H9 (cell line): ENCODE measurements around the gene MSL2. TPM values are rescaled to one million over a fixed set of nuclear protein-coding genes. Genes with fewer than 3 reads are reported as not detected.

Source experiments
- DNase-seq: peaks from one replicate; pipeline ENCODE4 v3.0.0-alpha.2; 2017
- H2AFZ ChIP-seq: one replicate; pipeline ENCODE4 v1.6.1; 2013; ENCODE audit warnings: mild to moderate bottlenecking, low read length, control low read depth, moderate library complexity
- H2AK5ac ChIP-seq: 2 replicates; pipeline ENCODE4 v1.6.1; 2013; ENCODE audit warnings: low read length, control low read depth, mixed read lengths; ENCODE audit not compliant: insufficient read length
- H2BK120ac ChIP-seq: one replicate; pipeline ENCODE4 v1.6.1; 2013; ENCODE audit warnings: low read depth, mild to moderate bottlenecking, low read length, control low read depth, inconsistent platforms; ENCODE audit not compliant: poor library complexity, severe bottlenecking
- H2BK12ac ChIP-seq: 2 replicates; pipeline ENCODE4 v1.6.1; 2013; ENCODE audit warnings: low read length, control low read depth, mixed read lengths, low read depth; ENCODE audit not compliant: insufficient read length
- H2BK15ac ChIP-seq: 2 replicates; pipeline ENCODE4 v1.6.1; 2013; ENCODE audit warnings: low read depth, low read length, control low read depth
- H2BK20ac ChIP-seq: one replicate; pipeline ENCODE4 v1.6.1; 2013; ENCODE audit warnings: low read depth, mild to moderate bottlenecking, low read length, control low read depth, inconsistent platforms; ENCODE audit not compliant: poor library complexity, severe bottlenecking
- H2BK5ac ChIP-seq: 2 replicates; pipeline ENCODE4 v1.6.1; 2013; ENCODE audit warnings: low read length, control low read depth, mixed read lengths; ENCODE audit not compliant: insufficient read length
- H3K14ac ChIP-seq: 2 replicates; pipeline ENCODE4 v1.6.1; 2013; ENCODE audit warnings: low read length, control low read depth; ENCODE audit not compliant: insufficient read depth
- H3K18ac ChIP-seq: 2 replicates; pipeline ENCODE4 v1.6.1; 2013; ENCODE audit warnings: low read depth, mild to moderate bottlenecking, mixed read lengths, low read length, control low read depth; ENCODE audit not compliant: insufficient read length
- H3K23ac ChIP-seq: 2 replicates; pipeline ENCODE4 v1.6.1; 2013; ENCODE audit warnings: low read length, control low read depth, mixed read lengths, low read depth; ENCODE audit not compliant: insufficient read length
- H3K23me2 ChIP-seq: 2 replicates; pipeline ENCODE4 v1.6.1; 2013; ENCODE audit warnings: low read depth, mild to moderate bottlenecking, mixed read lengths, low read length, control low read depth; ENCODE audit not compliant: insufficient read length, poor library complexity, severe bottlenecking
- H3K27ac ChIP-seq: 2 replicates; pipeline ENCODE4 v1.5.1; 2013; ENCODE audit warnings: low read length, control low read depth, mixed read lengths, low read depth; ENCODE audit not compliant: insufficient read length
- H3K27me3 ChIP-seq: 2 replicates; pipeline ENCODE4 v1.6.1; 2013; ENCODE audit warnings: low read length, control low read depth, inconsistent platforms; ENCODE audit not compliant: insufficient read depth
- H3K4ac ChIP-seq: 2 replicates; pipeline ENCODE4 v1.6.1; 2013; ENCODE audit warnings: low read depth, mild to moderate bottlenecking, control low read depth, inconsistent platforms, low read length, moderate library complexity
- H3K4me1 ChIP-seq: 2 replicates; pipeline ENCODE4 v1.6.1; 2013; ENCODE audit warnings: low read length, control low read depth, inconsistent platforms; ENCODE audit not compliant: insufficient read depth
- H3K4me2 ChIP-seq: 2 replicates; pipeline ENCODE4 v1.6.1; 2013; ENCODE audit warnings: low read length, control low read depth, mixed read lengths; ENCODE audit not compliant: insufficient read length, insufficient read depth
- H3K56ac ChIP-seq: 2 replicates; pipeline ENCODE4 v1.6.1; 2013; ENCODE audit warnings: low read depth, mild to moderate bottlenecking, mixed read lengths, low read length, control low read depth; ENCODE audit not compliant: insufficient read length
- H3K79me1 ChIP-seq: 2 replicates; pipeline ENCODE4 v1.6.1; 2013; ENCODE audit warnings: low read depth, mild to moderate bottlenecking, moderate library complexity, low read length, control low read depth, inconsistent platforms; ENCODE audit not compliant: insufficient read depth, poor library complexity, severe bottlenecking
- H3K79me2 ChIP-seq: 2 replicates; pipeline ENCODE4 v1.6.1; 2013; ENCODE audit warnings: low read length, control low read depth, inconsistent platforms; ENCODE audit not compliant: insufficient read depth
- H3K9ac ChIP-seq: 2 replicates; pipeline ENCODE4 v1.6.1; 2013; ENCODE audit warnings: low read length, control low read depth, mixed read lengths; ENCODE audit not compliant: insufficient read length; ENCODE audit errors: extremely low read depth
- H3K9me3 ChIP-seq: one replicate; pipeline ENCODE4 v1.6.1; 2013; ENCODE audit warnings: low read depth, low read length, inconsistent platforms; ENCODE audit not compliant: control insufficient read depth
- H3T11ph ChIP-seq: one replicate; pipeline ENCODE4 v1.6.1; 2013; ENCODE audit warnings: mild to moderate bottlenecking, low read length, control low read depth, inconsistent platforms
- H4K20me1 ChIP-seq: one replicate; pipeline ENCODE4 v1.6.1; 2013; ENCODE audit not compliant: control insufficient read depth, insufficient read length, insufficient read depth
- H4K5ac ChIP-seq: 2 replicates; pipeline ENCODE4 v1.6.1; 2013; ENCODE audit warnings: low read depth, mild to moderate bottlenecking, mixed read lengths, low read length, control low read depth; ENCODE audit not compliant: insufficient read length
- H4K8ac ChIP-seq: replicated peaks from 2 replicates; pipeline ENCODE4 v1.6.1; 2013; ENCODE audit warnings: low read length, control low read depth, mixed read lengths, low read depth; ENCODE audit not compliant: insufficient read length
- H4K91ac ChIP-seq: 2 replicates; pipeline ENCODE4 v1.6.1; 2013; ENCODE audit warnings: low read depth, mild to moderate bottlenecking, moderate library complexity, mixed read lengths, low read length, control low read depth; ENCODE audit not compliant: insufficient read length
- H3K27ac Mint-ChIP-seq, 3 experiments: 2 replicates in 2 of 3; 3 replicates in 1 of 3; pipeline ENCODE4 v1.8.0; 2020 to 2021; ENCODE audit warnings: mixed read lengths in 3 of 3, mild to moderate bottlenecking in 1 of 3, moderate library complexity in 1 of 3
- H3K27me3 Mint-ChIP-seq: 2 replicates; pipeline ENCODE4 v1.8.0; 2021; ENCODE audit warnings: low read depth, mild to moderate bottlenecking, moderate library complexity, mixed read lengths
- H3K36me3 Mint-ChIP-seq, 3 experiments: 2 replicates in 2 of 3; 3 replicates in 1 of 3; pipeline ENCODE4 v1.8.0; 2020 to 2021; ENCODE audit warnings: low read depth in 3 of 3, mixed read lengths in 3 of 3; ENCODE audit not compliant: insufficient read depth in 1 of 3
- H3K4me1 Mint-ChIP-seq, 2 experiments: 2 replicates each; pipeline ENCODE4 v1.8.0; 2020; ENCODE audit warnings: mixed read lengths in 2 of 2
- H3K4me3 Mint-ChIP-seq, 2 experiments: 2 replicates in 1 of 2; 3 replicates in 1 of 2; pipeline ENCODE4 v1.8.0; 2020 to 2021; ENCODE audit warnings: mild to moderate bottlenecking in 2 of 2, mixed read lengths in 2 of 2, moderate library complexity in 1 of 2
- H3K9me3 Mint-ChIP-seq, 2 experiments: 2 replicates in 1 of 2; 3 replicates in 1 of 2; pipeline ENCODE4 v1.8.0; 2020; ENCODE audit warnings: mild to moderate bottlenecking in 2 of 2, mixed read lengths in 2 of 2, moderate library complexity in 1 of 2
- CTCF ChIP-seq: fragments of 200-600 bp; sonication (generic); conservative IDR thresholded peaks from 3 replicates; pipeline ENCODE4 v1.8.0; 2021; ENCODE audit warnings: antibody characterized with exemption, mild to moderate bottlenecking
- WGBS: extraction: QIAGEN DNeasy Blood & Tissue Kit; methylation state at CpG from one replicate; pipeline ENCODE4 v1.1.7; 2013; ENCODE audit warnings: missing lambda C conversion rate, low lambda C conversion rate, mixed read lengths; ENCODE audit not compliant: insufficient read length; ENCODE audit errors: extremely low coverage; 5-methylcytosine and 5-hydroxymethylcytosine counted together
- total RNA-seq: library from RNA; stranded (reverse); gene quantifications from 2 replicates; pipeline ENCODE4 v1.2.1, GENCODE V29; 2021

Gene MSL2
- total RNA-seq, 1 experiment from 2014 or later, result 42.7 TPM

GRCh38 chr3:136237103-136237502, 41.0 kb upstream of the MSL2 start:
- Histone ChIP-seq H3K4ac (no peak overlapping the region), H4K91ac (no peak overlapping the region), H3K4me1 (no peaks in the 10 kb centered on the region; the same call in 1 of the 2 replicates), H3K9ac (no peak overlapping the region), H2BK120ac (no peak overlapping the region), H3K56ac (no peak overlapping the region), H2BK20ac (no peak overlapping the region), H3K9me3 (no peaks in the 10 kb centered on the region), H2BK5ac (no peak overlapping the region), H3K14ac (no peak overlapping the region), H3K79me2 (no peaks in the 10 kb centered on the region), H2BK15ac (no peak overlapping the region), H3T11ph (no peak overlapping the region), H3K27me3 (no peaks in the 10 kb centered on the region), H3K23ac (no peak overlapping the region), H2AFZ (no peak overlapping the region), H3K79me1 (no peaks in the 10 kb centered on the region), H3K23me2 (no peaks in the 10 kb centered on the region), H4K5ac (no peak overlapping the region), H4K8ac (no peak overlapping the region), H3K18ac (no peak overlapping the region), H2BK12ac (no peak overlapping the region), H3K4me2 (no peak overlapping the region), H2AK5ac (no peak overlapping the region), H4K20me1 (no peaks in the 10 kb centered on the region), H3K27ac (no peak overlapping the region)
- TF ChIP-seq CTCF, result no peak
- Mint-ChIP-seq H3K27me3 (peaks cover 50% of the 10 kb centered on the region), H3K4me3 (no peak overlapping the region), H3K27ac (no peak overlapping the region), H3K9me3 (no peaks in the 10 kb centered on the region; a peak in 1 of 5 replicates), H3K36me3 (no peaks in the 10 kb centered on the region; a peak in 1 of 7 replicates), H3K4me1 (peaks cover 42 to 43% of the 10 kb centered on the region in 2 experiments)
- no CpG with 5 or more reads among the region's 1 CpG for WGBS
- DNase-seq, result no peak
